Mesothelial cell of epicardium (in vitro differentiated cells): ENCODE measurements around the gene CLIC3. TPM values are rescaled to one million over a fixed set of nuclear protein-coding genes. Genes with fewer than 3 reads are reported as not detected.

ENCODE experiments used
- DNase-seq, 2 experiments: peaks; one replicate each; pipeline ENCODE4 v3.0.0; 2021; ENCODE audit warnings: low spot score in 2 of 2; ENCODE audit not compliant: unreplicated experiment in 2 of 2
- H3K27ac Mint-ChIP-seq: 2 replicates; pipeline ENCODE4 v1.8.0; 2021; ENCODE audit warnings: mixed read lengths
- H3K27me3 Mint-ChIP-seq: 2 replicates; pipeline ENCODE4 v1.8.0; 2021; ENCODE audit warnings: low read depth, mixed read lengths
- H3K36me3 Mint-ChIP-seq: 2 replicates; pipeline ENCODE4 v1.8.0; 2021; ENCODE audit warnings: mixed read lengths
- H3K4me1 Mint-ChIP-seq: 2 replicates; pipeline ENCODE4 v1.8.0; 2021; ENCODE audit warnings: mixed read lengths
- H3K4me3 Mint-ChIP-seq: 2 replicates; pipeline ENCODE4 v1.8.0; 2021; ENCODE audit warnings: mild to moderate bottlenecking, moderate library complexity, mixed read lengths
- H3K9me3 Mint-ChIP-seq: 2 replicates; pipeline ENCODE4 v1.8.0; 2021; ENCODE audit warnings: mixed read lengths
- total RNA-seq: library from RNA; stranded (reverse); gene quantifications from 3 replicates; pipeline ENCODE4 v1.2.1, GENCODE V29; 2021
- TF ChIP-seq, protein P1 (sequence below): fragments of 200-600 bp; sonication (generic); IDR thresholded peaks from one replicate; pipeline ENCODE4 v1.5.0; 2021; ENCODE audit warnings: antibody characterized with exemption; ENCODE audit not compliant: unreplicated experiment

Gene CLIC3
- total RNA-seq, 1 donor from 2014 or later, result 2.9 TPM

DNA sequence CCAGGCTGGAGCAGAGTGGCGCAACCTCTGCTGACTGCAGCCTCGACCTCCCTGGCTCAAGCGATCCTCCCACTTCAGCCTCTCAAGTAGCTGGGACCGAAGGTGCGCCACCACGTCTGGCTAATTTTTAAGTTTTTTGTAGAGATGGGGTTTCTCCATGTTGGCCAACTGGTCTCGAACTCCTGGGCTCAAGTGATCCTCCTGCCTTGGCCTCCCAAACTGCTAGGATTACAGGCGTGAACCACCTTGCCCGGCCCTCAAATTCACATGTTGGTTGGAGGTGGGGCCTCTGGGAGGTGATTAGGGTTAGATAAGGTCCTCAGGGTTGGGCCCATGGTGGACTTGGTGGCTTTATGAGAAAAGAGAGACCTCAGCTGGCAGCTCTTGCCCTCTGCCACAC lies 34.2 kb downstream of the CLIC3 start:
- no peaks in the 10 kb centered on the region for H3K36me3 Mint-ChIP-seq
- peaks cover 6% of the 10 kb centered on the region for H3K4me1 Mint-ChIP-seq
- H3K27ac Mint-ChIP-seq, result no peak overlapping the region
- no peak overlapping the region for H3K4me3 Mint-ChIP-seq
- no peaks in the 10 kb centered on the region for H3K9me3 Mint-ChIP-seq
- peaks cover 3% of the 10 kb centered on the region for H3K27me3 Mint-ChIP-seq
- no peak for DNase-seq
- TF ChIP-seq, protein P1, sequence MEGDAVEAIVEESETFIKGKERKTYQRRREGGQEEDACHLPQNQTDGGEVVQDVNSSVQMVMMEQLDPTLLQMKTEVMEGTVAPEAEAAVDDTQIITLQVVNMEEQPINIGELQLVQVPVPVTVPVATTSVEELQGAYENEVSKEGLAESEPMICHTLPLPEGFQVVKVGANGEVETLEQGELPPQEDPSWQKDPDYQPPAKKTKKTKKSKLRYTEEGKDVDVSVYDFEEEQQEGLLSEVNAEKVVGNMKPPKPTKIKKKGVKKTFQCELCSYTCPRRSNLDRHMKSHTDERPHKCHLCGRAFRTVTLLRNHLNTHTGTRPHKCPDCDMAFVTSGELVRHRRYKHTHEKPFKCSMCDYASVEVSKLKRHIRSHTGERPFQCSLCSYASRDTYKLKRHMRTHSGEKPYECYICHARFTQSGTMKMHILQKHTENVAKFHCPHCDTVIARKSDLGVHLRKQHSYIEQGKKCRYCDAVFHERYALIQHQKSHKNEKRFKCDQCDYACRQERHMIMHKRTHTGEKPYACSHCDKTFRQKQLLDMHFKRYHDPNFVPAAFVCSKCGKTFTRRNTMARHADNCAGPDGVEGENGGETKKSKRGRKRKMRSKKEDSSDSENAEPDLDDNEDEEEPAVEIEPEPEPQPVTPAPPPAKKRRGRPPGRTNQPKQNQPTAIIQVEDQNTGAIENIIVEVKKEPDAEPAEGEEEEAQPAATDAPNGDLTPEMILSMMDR, result no peak

GRCh38 chr9:136961279-136962065 lies 34.9 kb downstream of the CLIC3 start:
- Mint-ChIP-seq H3K4me1 (peaks cover 6% of the 10 kb centered on the region), H3K27me3 (peaks cover 3% of the 10 kb centered on the region), H3K36me3 (no peaks in the 10 kb centered on the region), H3K4me3 (no peak overlapping the region), H3K9me3 (peaks cover 4% of the 10 kb centered on the region), H3K27ac (no peak overlapping the region)
- TF ChIP-seq, protein P1, result no peak
- no peak for DNase-seq

DNA sequence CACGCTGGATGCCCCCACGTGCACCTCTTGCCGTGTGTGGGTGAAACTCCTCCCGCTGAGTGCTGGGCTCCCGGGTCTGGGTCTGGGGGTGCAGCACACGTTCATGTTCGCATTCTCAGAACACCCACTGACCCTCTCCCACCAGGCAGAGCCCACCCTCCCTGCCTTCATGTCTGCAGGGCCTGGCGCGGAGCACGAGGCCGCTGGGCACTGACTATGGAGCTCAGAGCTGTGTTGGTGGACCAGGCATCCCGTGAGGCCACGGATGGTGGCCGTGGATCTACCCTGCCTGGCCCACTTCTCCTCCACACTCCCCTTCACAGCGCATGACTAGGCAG lies 35.5 kb downstream of the CLIC3 start:
- Mint-ChIP-seq H3K4me1 (peaks cover 6% of the 10 kb centered on the region), H3K9me3 (peaks cover 8% of the 10 kb centered on the region), H3K27ac (no peak overlapping the region), H3K4me3 (no peak overlapping the region), H3K27me3 (peaks cover 3% of the 10 kb centered on the region), H3K36me3 (no peaks in the 10 kb centered on the region)
- TF ChIP-seq, protein P1, result no peak
- no peak for DNase-seq

DNA sequence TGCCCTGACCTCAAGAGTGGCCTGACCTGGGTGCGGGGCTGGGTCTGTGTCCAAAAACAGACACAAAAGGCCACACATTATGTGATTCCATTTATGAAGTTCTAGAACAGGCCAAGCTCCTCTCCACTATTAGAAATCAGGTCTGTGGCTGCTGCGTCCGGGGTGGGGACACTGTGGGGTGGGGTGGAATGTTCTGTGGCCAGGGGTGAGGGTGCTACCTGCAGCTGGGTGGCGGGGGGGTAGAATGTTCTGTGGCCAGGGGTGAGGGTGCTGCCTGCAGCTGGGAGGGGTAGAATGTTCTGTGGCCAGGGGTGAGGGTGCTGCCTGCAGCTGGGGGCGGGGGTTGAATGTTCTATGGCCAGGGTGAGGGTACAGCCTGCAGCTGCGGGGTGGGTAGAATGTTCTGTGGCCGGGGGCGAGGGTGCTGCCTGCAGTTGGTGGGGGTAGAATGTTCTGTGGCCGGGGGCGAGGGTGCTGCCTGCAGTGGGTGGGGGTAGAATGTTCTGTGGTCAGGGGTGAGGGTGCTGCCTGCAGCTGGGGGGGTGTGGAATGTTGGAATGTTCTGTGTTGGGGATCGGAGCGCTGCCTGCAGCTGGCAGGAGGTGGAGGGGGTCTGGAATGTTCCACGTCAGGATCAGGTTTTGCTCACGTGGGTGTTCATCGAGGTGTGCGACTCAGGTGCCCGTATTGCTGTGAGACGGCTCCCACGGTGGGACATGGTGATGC lies 36.0 kb downstream of the CLIC3 start:
- no peaks in the 10 kb centered on the region for H3K36me3 Mint-ChIP-seq
- peaks cover 6% of the 10 kb centered on the region for H3K4me1 Mint-ChIP-seq
- no peak overlapping the region for H3K27ac Mint-ChIP-seq
- peaks cover 8% of the 10 kb centered on the region for H3K9me3 Mint-ChIP-seq
- H3K4me3 Mint-ChIP-seq, result no peak overlapping the region
- no peaks in the 10 kb centered on the region for H3K27me3 Mint-ChIP-seq
- TF ChIP-seq, protein P1, result no peak
- DNase-seq, result no peak

DNA sequence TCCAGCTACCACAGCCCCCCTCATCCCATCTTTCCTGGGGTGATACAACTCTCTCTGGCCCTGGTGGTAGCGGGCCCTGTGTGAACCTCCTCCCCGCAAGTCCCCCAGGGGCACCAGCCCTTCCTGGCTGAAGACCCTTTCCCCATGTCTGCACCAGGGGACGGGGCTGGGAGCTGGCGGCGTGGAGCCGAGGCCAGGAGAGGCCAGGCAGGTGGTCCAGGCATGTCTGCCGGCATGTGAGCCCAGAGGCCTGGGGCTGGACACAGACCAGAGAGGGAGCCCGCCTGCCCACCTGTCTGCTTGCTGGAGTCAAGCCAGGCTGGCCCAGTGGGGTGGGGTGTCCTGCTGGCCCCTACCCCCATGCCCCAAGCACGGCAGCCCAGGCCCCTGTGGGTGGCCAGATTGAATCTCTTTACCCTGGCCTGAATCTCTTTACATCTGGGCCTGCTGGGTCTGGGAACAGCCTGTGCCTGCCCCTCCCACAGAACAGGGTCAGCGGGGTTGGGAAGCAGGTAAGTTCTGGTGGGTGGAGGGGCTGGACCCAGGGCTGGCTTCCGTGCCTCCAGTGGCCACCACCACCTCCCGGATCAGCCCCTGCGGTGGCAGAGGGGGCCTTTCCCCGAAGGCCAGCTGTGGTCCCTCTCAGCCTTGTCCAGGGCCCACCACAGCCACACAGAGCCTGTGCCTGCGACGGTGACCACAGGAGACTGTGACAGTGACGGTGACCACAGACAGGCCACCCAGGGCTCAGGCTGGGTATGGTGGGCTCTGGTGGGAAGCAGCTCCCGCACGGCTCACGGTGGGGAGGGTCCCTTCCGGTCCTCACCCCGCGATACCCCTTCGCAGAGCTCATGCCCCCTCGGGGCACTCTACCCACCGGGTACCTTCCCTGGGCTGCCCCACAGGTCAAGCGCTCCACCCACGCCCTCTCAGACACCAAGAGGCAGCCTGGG lies 37.2 kb downstream of the CLIC3 start:
- Mint-ChIP-seq H3K4me1 (peaks cover 6% of the 10 kb centered on the region), H3K27ac (no peak overlapping the region), H3K9me3 (peaks cover 8% of the 10 kb centered on the region), H3K4me3 (no peak overlapping the region), H3K27me3 (no peaks in the 10 kb centered on the region), H3K36me3 (no peaks in the 10 kb centered on the region)
- TF ChIP-seq, protein P1, result no peak
- no peak for DNase-seq
